Neural cell (in vitro differentiated cells): ENCODE data around the gene TMEM79. TPM values are rescaled to one million over a fixed set of nuclear protein-coding genes. Genes with fewer than 3 reads are reported as not detected.

ENCODE experiments used
- H2AFZ ChIP-seq: fragments of 200-600, 300-800 bp; sonication (generic), shearing (Covaris generic); 2 replicates; pipeline ENCODE4 v1.6.0; 2014; ENCODE audit warnings: low read depth, mild to moderate bottlenecking, antibody characterized with exemption, low read length, moderate library complexity
- H3F3A ChIP-seq: fragments of 200-600 bp; shearing (Covaris generic); 2 replicates; pipeline ENCODE4 v1.6.1; 2016; ENCODE audit warnings: mild to moderate bottlenecking, moderate library complexity, mixed read lengths, antibody characterized with exemption, low read length; ENCODE audit not compliant: insufficient read depth, poor library complexity, severe bottlenecking
- H3K27ac ChIP-seq: fragments of 200-600, 300-800 bp; sonication (generic), shearing (Covaris generic); 2 replicates; pipeline ENCODE4 v1.5.1; 2014; ENCODE audit warnings: mild to moderate bottlenecking, low read length, moderate library complexity
- H3K27me3 ChIP-seq: fragments of 300-800, 200-600 bp; sonication (generic), shearing (Covaris generic); 2 replicates; pipeline ENCODE4 v1.6.0; 2014; ENCODE audit warnings: mild to moderate bottlenecking, low read depth, low read length, moderate library complexity; ENCODE audit not compliant: insufficient read depth
- H3K36me3 ChIP-seq: fragments of 300-800, 200-600 bp; sonication (generic), shearing (Covaris generic); 2 replicates; pipeline ENCODE4 v1.5.1; 2014; ENCODE audit warnings: mild to moderate bottlenecking, antibody characterized with exemption, low read length, moderate library complexity; ENCODE audit not compliant: insufficient read depth
- H3K4me2 ChIP-seq: fragments of 300-800, 200-600 bp; sonication (generic), shearing (Covaris generic); 2 replicates; pipeline ENCODE4 v1.6.0; 2014; ENCODE audit warnings: mild to moderate bottlenecking, low read length
- H3K4me3 ChIP-seq: fragments of 300-800, 200-600 bp; sonication (generic), shearing (Covaris generic); 2 replicates; pipeline ENCODE4 v1.5.1; 2014; ENCODE audit warnings: mild to moderate bottlenecking, low read length, moderate library complexity
- H3K79me2 ChIP-seq: fragments of 200-600 bp; shearing (Covaris generic); replicated peaks from 2 replicates; pipeline ENCODE4 v1.6.0; 2014; ENCODE audit warnings: mild to moderate bottlenecking, low read length, moderate library complexity; ENCODE audit not compliant: insufficient read depth
- H3K9ac ChIP-seq: fragments of 300-800, 200-600 bp; sonication (generic), shearing (Covaris generic); 2 replicates; pipeline ENCODE4 v1.6.1; 2016; ENCODE audit warnings: mild to moderate bottlenecking, low read length, mixed read lengths
- H3K9me2 ChIP-seq: fragments of 200-600 bp; shearing (Covaris generic); 2 replicates; pipeline ENCODE4 v1.6.1; 2016; ENCODE audit warnings: mild to moderate bottlenecking, low read length, mixed read lengths; ENCODE audit not compliant: insufficient read depth
- H3K9me3 ChIP-seq: fragments of 200-600, 300-800 bp; sonication (generic), shearing (Covaris generic); 2 replicates; pipeline ENCODE4 v1.6.1; 2016; ENCODE audit warnings: mild to moderate bottlenecking, mixed run types, low read length, moderate library complexity, mixed read lengths
- H4K20me1 ChIP-seq: fragments of 200-600 bp; shearing (Covaris generic); 2 replicates; pipeline ENCODE4 v1.6.1; 2016; ENCODE audit warnings: mild to moderate bottlenecking, mixed run types; ENCODE audit not compliant: insufficient read depth
- CTCF ChIP-seq: fragments of 450-650 bp; IDR thresholded peaks from 2 replicates; pipeline ENCODE4 v1.5.1; 2014; ENCODE audit warnings: antibody characterized with exemption, mild to moderate bottlenecking, moderate library complexity; ENCODE audit not compliant: poor library complexity, severe bottlenecking
- EP300 ChIP-seq: fragments of 450-650 bp; conservative IDR thresholded peaks from 2 replicates; pipeline ENCODE4 v1.6.1; 2014; ENCODE audit warnings: antibody characterized with exemption, mild to moderate bottlenecking, moderate library complexity; ENCODE audit not compliant: poor library complexity, severe bottlenecking
- EZH2 ChIP-seq: fragments of 200-600, 300-800 bp; shearing (Covaris generic), sonication (generic); IDR thresholded peaks from 2 replicates; pipeline ENCODE4 v1.6.1; 2014; ENCODE audit warnings: antibody characterized with exemption, low read length, borderline replicate concordance, mild to moderate bottlenecking; ENCODE audit not compliant: insufficient read depth, poor library complexity, severe bottlenecking
- MXI1 ChIP-seq: fragments of 450-650 bp; conservative IDR thresholded peaks from 2 replicates; pipeline ENCODE4 v1.6.1; 2014; ENCODE audit warnings: antibody characterized with exemption, mild to moderate bottlenecking; ENCODE audit not compliant: poor library complexity, severe bottlenecking
- POLR2AphosphoS5 ChIP-seq: IDR thresholded peaks from 2 replicates; pipeline ENCODE4 v1.6.1; 2012
- RAD21 ChIP-seq: fragments of 450-650 bp; conservative IDR thresholded peaks from 2 replicates; pipeline ENCODE4 v1.6.1; 2014; ENCODE audit warnings: antibody characterized with exemption, mild to moderate bottlenecking, moderate library complexity
- REST ChIP-seq: IDR thresholded peaks from 2 replicates; pipeline ENCODE4 v1.6.1; 2012; ENCODE audit warnings: borderline replicate concordance
- SMC3 ChIP-seq: fragments of 450-650 bp; conservative IDR thresholded peaks from 2 replicates; pipeline ENCODE4 v1.6.1; 2014; ENCODE audit warnings: antibody characterized with exemption, mild to moderate bottlenecking, moderate library complexity; ENCODE audit not compliant: poor library complexity
- TAF1 ChIP-seq: IDR thresholded peaks from 2 replicates; pipeline ENCODE4 v1.6.1; 2012; ENCODE audit warnings: low read depth
- polyA plus RNA-seq: library from polyadenylated mRNA; depleted of rRNA; stranded (reverse); fragments of >200 nt; gene quantifications from 2 replicates; pipeline ENCODE4 v1.2.3, GENCODE V29; 2014

TMEM79 gene
- polyA plus RNA-seq, 1 donor from 2014 or later: 6.8 TPM

- Histone ChIP-seq H3K4me3 (no peak overlapping the region), H3K27ac (no peak overlapping the region), H4K20me1 (no peaks in the 10 kb centered on the region), H3K9me3 (no peaks in the 10 kb centered on the region), H2AFZ (no peak overlapping the region), H3K36me3 (peaks cover under 1% of the 10 kb centered on the region), H3K9ac (no peak overlapping the region), H3K4me2 (no peak overlapping the region), H3K79me2 (peaks cover 34% of the 10 kb centered on the region), H3K9me2 (no peaks in the 10 kb centered on the region), H3K27me3 (no peaks in the 10 kb centered on the region), H3F3A (no peaks in the 10 kb centered on the region)
- TF ChIP-seq TAF1: no peak
- no peak for TF ChIP-seq SMC3
- no peak for TF ChIP-seq MXI1
- no peak for TF ChIP-seq REST
- TF ChIP-seq EZH2: no peak
- no peak for TF ChIP-seq RAD21
- no peak for TF ChIP-seq POLR2AphosphoS5
- TF ChIP-seq EP300: no peak
- no peak for TF ChIP-seq CTCF
Measured at GRCh38 chr1:156279837-156280236, 4.3 kb upstream of the TMEM79 start.

GRCh38 chr1:156281281-156281680, 2.8 kb upstream of the TMEM79 start:
- Histone ChIP-seq H3K9ac (peak overlapping the region; percentile 80), H3F3A (no peaks in the 10 kb centered on the region), H3K4me2 (peak overlapping the region; percentile 63), H3K9me3 (no peaks in the 10 kb centered on the region), H3K36me3 (no peaks in the 10 kb centered on the region), H3K9me2 (no peaks in the 10 kb centered on the region), H2AFZ (no peak overlapping the region), H3K79me2 (peaks cover 34% of the 10 kb centered on the region), H3K27ac (no peak overlapping the region), H3K4me3 (peak overlapping the region; percentile 78), H3K27me3 (no peaks in the 10 kb centered on the region), H4K20me1 (no peaks in the 10 kb centered on the region)
- TF ChIP-seq MXI1 (no peak), TAF1 (no peak), SMC3 (no peak), CTCF (no peak), EZH2 (no peak), EP300 (no peak), RAD21 (no peak)
